Measurements from ENCODE around the gene MRPL18. TPM values are rescaled to one million over a fixed set of nuclear protein-coding genes. Genes with fewer than 3 reads are reported as not detected.

The MRPL18 gene
- total RNA-seq, 1 experiment from 2014 or later, result 108 TPM

- peaks cover 99% of the 10 kb centered on the region for H3K36me3 Mint-ChIP-seq (ENCODE audit: insufficient read depth, unreplicated experiment)
- no peaks in the 10 kb centered on the region for H3K9me3 Mint-ChIP-seq (ENCODE audit: unreplicated experiment)
- H3K27ac Mint-ChIP-seq (ENCODE audit: low read depth, unreplicated experiment), result peak overlapping the region; percentile 82
- ChIA-PET CTCF (interaction anchor here (1.0 to 1.1 kb wide), 2 partner anchors 78 to 93 kb away, joined by 3 read pairs; no protein-coding TSS in a partner anchor), POLR2A (interaction anchor here (0.7 to 4.6 kb wide), 9 partner anchors 10 to 94 kb away, joined by 3 to 59 read pairs (median 6); partner anchors contain the start of genes MRPL18, TCP1 and WTAP)
- H3K27me3 Mint-ChIP-seq (ENCODE audit: insufficient read depth, unreplicated experiment), result no peaks in the 10 kb centered on the region
- no peak for TF ChIP-seq CTCF (IDR thresholded peaks at IDR 0.05; ENCODE audit: unreplicated experiment)
- peaks cover 28% of the 10 kb centered on the region for H3K4me1 Mint-ChIP-seq (ENCODE audit: insufficient read depth, unreplicated experiment)
- peak; percentile 14 for DNase-seq (ENCODE audit: unreplicated experiment)
- peak overlapping the region; percentile 88 for H3K4me3 Mint-ChIP-seq (ENCODE audit: unreplicated experiment)
- intact Hi-C loops (cut with micrococcal nuclease), result no loop called here
- BruUV-seq (replicated peaks), result TSS peak; percentile 75
Measured at GRCh38 chr6:159761129-159761872, 29.0 kb upstream of the MRPL18 start.

- Mint-ChIP-seq H3K36me3 (ENCODE audit: insufficient read depth, unreplicated experiment) (peaks cover 99% of the 10 kb centered on the region), H3K4me1 (ENCODE audit: insufficient read depth, unreplicated experiment) (peaks cover 28% of the 10 kb centered on the region), H3K4me3 (ENCODE audit: unreplicated experiment) (peak within 1 kb of the TSS; percentile 88), H3K27me3 (ENCODE audit: insufficient read depth, unreplicated experiment) (no peaks in the 10 kb centered on the region), H3K9me3 (ENCODE audit: unreplicated experiment) (no peaks in the 10 kb centered on the region), H3K27ac (ENCODE audit: low read depth, unreplicated experiment) (peak within 1 kb of the TSS; percentile 82)
- intact Hi-C loops (cut with micrococcal nuclease), result loop anchor here (2.0 kb wide), 1 partner anchor 71 kb away; no protein-coding TSS in a partner anchor
- DNase-seq (ENCODE audit: unreplicated experiment), result peak; percentile 96
- CTCF ChIA-PET, result interaction anchor here (1.0 kb wide), 1 partner anchor 78 kb away, joined by 3 read pairs; no protein-coding TSS in a partner anchor
- no peak for TF ChIP-seq CTCF (IDR thresholded peaks at IDR 0.05; ENCODE audit: unreplicated experiment)
- no TSS peak for BruUV-seq (replicated peaks)
- POLR2A ChIA-PET, result interaction anchor here (0.6 to 4.6 kb wide), 5 partner anchors 13 to 101 kb away, joined by 3 to 59 read pairs (median 6); partner anchors contain the start of genes MRPL18, TCP1 and WTAP
Measured at GRCh38 chr6:159761873-159762680, 28.2 kb upstream of the MRPL18 start, which contains the start of gene ACAT2. Gene ACAT2, plus strand, starts transcription at chr6:159762045. Its CDS starts 43 bp downstream, at chr6:159762088.

GRCh38 chr6:159762681-159763293, 27.5 kb upstream of the MRPL18 start:
- peaks cover 99% of the 10 kb centered on the region for H3K36me3 Mint-ChIP-seq (ENCODE audit: insufficient read depth, unreplicated experiment)

More at GRCh38 chr6:159762681-159763293, 27.5 kb upstream of the MRPL18 start:
- H3K4me3 Mint-ChIP-seq (ENCODE audit: unreplicated experiment), result peak overlapping the region; percentile 88
- intact Hi-C loops (cut with micrococcal nuclease), result loop anchor here (2.0 kb wide), 1 partner anchor 72 kb away; no protein-coding TSS in a partner anchor
- ChIA-PET POLR2A (interaction anchor here (0.5 to 4.6 kb wide), 6 partner anchors 11 to 1053 kb away, joined by 3 to 44 read pairs (median 3); partner anchors contain the start of genes MRPL18, SOD2 and TCP1), CTCF (interaction anchor here (0.6 to 1.2 kb wide), 2 partner anchors 30 to 73 kb away, joined by 3 read pairs; no protein-coding TSS in a partner anchor)
- no peaks in the 10 kb centered on the region for H3K9me3 Mint-ChIP-seq (ENCODE audit: unreplicated experiment)
- peaks cover 28% of the 10 kb centered on the region for H3K4me1 Mint-ChIP-seq (ENCODE audit: insufficient read depth, unreplicated experiment)
- H3K27ac Mint-ChIP-seq (ENCODE audit: low read depth, unreplicated experiment), result peak overlapping the region; percentile 82
- BruUV-seq (replicated peaks), result TSS peak; percentile 3
- H3K27me3 Mint-ChIP-seq (ENCODE audit: insufficient read depth, unreplicated experiment), result no peaks in the 10 kb centered on the region
- peak; percentile 8 for DNase-seq (ENCODE audit: unreplicated experiment)
- no peak for TF ChIP-seq CTCF (IDR thresholded peaks at IDR 0.05; ENCODE audit: unreplicated experiment)

Measured in MCF 10A (cell line).